Jurkat, Clone E6-1 (cell line): ENCODE data around the gene CLK3.
"Not testable (repeated sequence)": the region's sequence is repeated elsewhere in the genome, so short reads cannot be mapped to it uniquely, and the experiment has no call there.

Source experiments
- DNase-seq: peaks from one replicate; pipeline ENCODE4 v3.0.0-alpha.2; 2011; ENCODE audit warnings: low read depth, low spot score
- H3K4me3 ChIP-seq: 2 replicates; pipeline ENCODE4 v1.5.1; 2011; ENCODE audit warnings: mild to moderate bottlenecking, low read length, control low read depth, moderate library complexity

Gene CLK3

DNA sequence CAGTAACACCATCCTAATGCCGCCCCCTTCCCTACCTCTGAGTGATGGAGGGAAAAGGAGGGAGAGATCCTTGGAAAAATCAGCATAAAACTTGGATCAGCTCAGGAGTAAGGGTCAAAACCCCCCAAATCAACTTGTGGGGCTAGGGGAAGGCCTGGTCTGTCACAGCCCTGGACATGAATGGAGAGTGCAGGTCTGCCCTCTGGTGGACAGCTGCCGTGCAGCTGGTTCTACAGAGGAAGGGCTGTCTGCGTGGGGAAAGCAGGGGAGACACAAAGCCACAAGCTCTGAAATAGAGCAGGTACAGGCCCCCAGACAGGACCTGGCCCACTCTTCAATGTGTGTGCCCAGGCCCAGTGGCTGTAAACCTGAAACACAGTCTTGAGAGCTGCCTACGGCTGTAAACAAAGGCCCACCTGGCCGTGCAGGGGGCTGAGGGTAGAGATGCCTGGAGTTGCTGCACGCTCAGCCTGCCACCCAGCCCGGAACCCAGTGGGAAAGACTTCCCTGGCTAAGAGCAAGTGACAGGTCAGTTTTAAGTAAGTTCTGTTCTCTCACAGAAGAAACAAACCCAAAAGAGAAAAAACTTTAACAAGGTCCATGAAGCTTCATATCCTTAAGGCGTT, 16.4 kb downstream of the CLK3 start:
- H3K4me3 ChIP-seq: no peak overlapping the region
- DNase-seq: no peak

DNA sequence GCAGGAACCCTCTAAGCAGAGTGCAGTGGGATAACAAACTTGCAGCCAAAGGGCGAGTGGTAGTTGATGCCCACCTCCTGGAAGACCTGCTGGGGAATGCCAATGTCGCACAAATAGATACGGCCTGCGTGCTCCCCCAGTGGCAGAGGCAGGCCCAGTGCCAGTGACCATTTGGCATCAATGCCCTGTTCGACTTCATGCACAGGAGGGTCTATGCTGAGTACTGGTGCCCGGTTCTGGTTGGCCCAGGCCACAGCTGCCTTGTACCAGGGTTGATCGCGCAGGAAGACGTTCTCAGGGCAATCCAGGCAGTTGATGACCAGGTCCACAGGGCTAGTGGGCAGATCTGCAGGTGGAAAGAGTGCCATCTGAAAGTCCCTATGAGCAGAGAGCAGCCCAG, 17.0 kb downstream of the CLK3 start:
- no peak for DNase-seq

DNA sequence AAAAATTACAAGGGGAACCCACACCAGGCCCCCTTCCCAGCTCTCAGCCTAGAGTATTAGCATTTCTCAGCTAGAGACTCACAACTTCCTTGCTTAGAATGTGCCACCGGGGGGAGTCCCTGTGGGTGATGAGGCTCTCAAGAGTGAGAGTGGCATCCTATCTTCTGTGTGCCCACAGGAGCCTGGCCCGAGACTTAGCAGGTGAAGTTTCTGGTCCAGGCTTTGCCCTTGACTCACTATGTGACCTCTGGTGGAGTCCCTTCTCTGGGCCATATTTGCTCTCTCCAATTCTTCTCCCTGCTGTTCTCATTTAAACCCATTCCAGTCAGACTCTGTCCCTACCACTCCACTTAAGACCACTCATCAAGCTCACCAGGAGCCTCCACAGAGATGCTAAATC, 18.1 kb downstream of the CLK3 start:
- no peak overlapping the region for H3K4me3 ChIP-seq
- DNase-seq: no peak

More for the DNA sequence above, 17.0 kb downstream of the CLK3 start:
- H3K4me3 ChIP-seq: no peak overlapping the region

DNA sequence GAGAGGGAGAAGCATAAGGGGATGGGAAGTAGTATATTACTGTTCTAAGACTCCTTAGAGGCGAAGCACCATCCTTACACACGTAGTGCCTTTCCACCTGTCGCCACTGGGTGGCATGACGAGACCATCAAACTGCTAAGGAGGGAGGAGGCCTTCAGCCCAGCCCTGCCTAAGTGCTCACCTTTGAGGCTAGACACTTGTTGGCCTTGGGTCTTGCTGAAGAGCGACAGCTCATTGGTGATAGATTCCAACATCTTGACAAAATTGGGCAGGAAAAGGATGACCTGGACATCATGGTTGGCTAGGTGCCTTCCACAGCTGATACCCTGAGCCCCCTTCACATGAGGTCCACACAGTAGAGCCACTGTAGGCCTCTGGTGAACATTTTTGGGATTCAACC, 19.6 kb downstream of the CLK3 start:
- no peak overlapping the region for H3K4me3 ChIP-seq
- peak; percentile 71 for DNase-seq

DNA sequence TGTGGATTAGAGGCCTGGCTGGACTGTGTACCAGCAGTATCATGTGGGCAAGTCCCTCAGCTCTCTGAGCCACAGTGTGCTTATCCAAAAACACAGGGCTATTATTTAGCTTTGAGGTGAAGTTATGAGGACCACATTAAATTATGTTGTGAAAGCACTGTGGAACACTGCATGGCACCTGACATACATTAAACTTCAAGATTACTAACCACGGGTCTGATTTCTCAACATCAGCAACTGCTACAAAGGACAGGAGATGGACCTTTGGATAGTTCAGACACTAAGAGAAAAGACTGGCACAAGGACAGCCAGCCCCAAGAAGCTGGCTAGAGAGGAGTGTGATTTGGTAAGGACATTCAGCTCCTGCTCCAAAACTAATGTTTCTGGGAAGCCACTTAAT, 21.3 kb downstream of the CLK3 start:
- no peak for DNase-seq
- H3K4me3 ChIP-seq: no peak overlapping the region

DNA sequence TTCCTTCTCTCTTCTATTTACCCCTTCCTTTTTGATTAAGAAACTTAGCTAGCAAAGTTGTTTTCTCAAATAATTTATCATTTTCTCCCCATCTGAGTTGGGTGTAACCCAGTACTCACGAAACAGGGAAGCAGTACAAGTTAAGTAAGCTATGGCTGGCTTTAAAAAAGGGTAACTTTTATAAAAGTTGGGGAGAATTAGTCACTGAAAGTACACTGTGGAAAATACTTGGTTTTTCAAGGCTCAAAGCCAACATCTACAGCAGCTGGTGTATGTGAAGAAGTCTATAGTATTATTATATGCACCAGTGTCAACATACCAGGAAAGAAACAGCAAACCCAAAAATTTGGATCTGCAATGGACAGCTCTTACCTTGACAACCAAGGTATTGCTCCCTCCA, 25.5 kb downstream of the CLK3 start:
- no peak overlapping the region for H3K4me3 ChIP-seq
- no peak for DNase-seq

DNA sequence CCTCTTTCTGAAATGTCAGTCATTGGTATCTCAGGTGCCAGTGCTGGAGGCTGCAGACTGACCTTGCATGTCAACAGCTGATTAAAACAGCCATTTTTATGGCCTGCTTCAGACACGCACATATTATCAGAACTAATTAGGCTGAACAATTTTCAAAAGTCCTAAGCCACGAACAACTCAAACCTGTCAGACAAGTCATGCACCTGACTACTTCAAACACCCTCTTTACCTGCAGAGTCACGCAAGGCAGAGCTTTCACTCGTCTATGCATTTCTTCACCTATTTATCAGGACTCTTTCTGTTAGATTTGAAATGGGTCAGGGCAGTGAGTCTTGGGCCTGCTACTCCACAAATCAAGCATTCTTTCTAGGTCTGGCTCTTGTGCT, 26.7 kb downstream of the CLK3 start:
- no peak for DNase-seq
- H3K4me3 ChIP-seq: no peak overlapping the region

DNA sequence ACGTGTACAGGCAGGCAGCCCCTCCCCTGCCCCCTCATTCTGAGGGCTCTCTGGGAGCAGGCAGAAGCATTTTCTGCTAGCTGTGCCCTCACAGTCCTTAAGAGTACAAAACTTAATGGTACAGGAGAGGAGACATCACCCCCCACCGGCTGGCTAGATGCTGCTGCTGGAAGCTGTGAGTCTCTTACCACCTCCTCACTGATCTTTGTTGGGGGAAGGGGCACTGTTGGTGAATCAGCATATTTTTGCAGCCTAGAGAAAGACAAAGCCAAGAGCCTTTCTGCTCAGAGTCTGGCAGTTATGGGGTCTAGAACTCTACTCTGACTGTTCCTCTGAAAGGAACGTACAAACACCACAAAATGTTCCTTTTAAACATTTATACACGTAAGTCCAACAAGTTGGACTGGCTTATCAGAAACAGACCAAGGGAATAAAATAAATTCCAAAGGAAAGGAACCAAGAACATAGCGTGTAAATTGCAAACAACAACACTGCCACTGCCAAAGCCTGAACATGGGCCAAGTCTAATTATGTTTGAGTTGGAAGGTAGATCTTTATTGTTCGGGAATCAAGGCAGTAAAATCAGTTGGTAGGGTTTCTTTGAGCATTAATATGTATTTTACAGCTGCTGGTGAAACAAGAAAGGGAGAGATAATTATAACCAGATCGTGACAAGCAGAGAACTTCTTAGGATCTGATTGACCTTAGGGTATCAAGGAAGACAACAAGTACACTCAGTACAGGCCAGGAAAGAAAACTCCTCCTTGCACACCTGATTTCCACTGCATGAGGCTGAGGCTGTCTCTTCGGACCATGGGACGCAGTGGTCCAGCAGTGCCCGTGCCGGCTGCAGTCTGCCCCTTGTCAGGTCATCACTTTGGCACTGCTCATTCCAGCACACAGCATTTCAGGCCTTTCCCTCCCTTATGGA, 27.4 kb downstream of the CLK3 start:
- DNase-seq: no peak
- no peak overlapping the region for H3K4me3 ChIP-seq

DNA sequence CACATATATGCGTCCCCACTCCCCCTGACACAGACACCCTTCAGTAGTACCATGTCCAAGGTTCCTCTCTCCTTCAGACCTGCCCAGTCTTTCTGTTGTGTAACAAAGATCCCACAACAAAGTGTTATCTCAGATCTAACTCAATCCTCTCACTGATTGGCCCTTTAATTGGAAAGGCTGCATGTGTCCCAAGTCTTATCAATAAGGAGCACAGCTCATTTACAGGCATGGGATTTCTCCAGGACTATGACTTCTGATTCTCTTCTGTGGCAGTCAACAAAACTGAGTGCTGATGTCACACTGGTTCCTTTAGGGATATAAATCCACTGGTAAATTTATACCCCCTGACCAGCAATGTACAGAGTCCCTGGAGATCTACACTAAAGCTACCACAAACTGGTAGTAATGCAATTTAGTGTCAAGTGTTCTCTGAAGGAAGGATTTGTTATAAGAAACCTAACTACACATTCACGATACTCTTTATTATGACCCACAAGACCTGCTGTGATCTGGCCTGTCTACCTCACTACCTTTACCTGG, 28.1 kb downstream of the CLK3 start:
- no peak for DNase-seq

DNA sequence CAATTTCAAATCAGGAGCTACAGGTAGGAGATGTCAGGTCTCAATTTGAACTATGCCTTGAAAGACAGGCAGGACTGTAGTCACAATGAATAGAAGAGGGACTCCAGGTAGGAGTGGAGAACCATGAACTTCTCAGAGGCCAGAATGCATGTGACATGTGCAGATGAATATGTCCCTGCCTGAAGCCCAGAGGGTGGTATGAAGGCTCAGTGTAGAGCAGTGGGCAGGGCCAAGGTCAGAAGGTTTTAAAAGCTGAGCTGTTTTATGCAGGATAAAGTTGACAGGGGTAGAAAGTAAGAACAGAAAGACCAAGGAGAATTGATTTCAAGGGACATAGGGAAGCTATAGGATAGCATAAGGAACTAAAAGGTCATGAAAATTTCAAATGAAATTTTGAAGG, 30.8 kb downstream of the CLK3 start:
- no peak overlapping the region for H3K4me3 ChIP-seq
- DNase-seq: no peak

More for the DNA sequence above, 28.1 kb downstream of the CLK3 start:
- no peak overlapping the region for H3K4me3 ChIP-seq

DNA sequence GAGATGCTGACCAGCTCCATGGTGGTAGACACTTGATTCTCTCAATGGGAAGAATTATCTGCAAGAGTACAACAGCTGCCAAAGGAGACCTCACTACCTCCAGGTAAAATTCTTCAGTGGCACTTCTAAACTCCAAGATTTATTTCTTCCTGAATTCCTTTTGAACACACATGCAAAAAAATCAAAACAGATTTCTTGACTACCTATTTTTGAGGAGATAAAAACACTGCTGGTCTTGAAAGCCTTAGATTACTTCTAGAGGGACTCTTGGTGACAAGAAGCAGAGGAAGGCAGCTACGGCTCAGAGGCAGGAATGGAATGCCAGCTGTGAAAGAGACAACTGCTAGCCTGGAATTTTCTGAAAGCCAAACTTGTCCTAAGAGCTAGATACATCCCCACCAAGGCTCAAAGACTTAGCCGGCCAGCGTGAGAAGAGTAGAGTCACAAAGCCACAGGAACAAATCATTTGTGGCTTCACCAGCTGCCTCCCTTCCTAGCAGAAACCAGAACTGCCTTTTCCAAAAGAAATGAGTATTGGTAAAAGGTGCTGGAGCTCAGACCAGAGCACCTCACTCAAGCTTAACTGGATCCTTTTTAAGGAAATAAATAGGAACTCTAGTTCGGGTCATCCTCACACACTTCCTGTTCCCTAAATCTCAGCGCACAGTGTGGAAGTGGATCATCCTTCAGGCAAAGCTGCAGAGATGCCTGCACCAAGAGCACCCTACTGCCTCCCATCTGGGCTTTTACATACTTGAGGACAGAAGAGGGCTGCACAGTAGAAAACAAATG, 32.6 kb downstream of the CLK3 start:
- DNase-seq: no peak
- no peak overlapping the region for H3K4me3 ChIP-seq

DNA sequence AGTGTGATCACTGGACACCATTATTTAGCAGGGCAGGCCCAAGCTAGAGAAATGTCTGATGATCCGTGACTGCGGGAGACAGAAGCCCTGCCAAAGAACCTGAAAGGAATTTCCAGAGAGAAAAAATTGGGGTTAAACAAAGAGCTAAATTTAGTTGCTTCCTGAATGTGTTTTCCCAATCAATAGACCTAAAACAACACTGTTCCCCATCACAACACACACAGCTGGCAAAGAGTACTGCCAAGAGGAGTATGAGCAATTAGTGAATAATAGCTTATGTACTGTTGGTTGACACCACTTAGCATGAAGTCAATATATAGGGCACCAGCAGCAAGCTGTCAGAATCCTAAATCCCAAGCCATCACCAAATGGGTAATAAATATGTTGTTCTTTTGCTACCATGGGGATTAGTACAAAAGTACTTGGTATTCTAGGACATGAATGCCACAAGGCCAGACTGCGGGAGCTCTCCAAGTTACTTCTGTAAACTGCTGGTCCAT, 35.7 kb downstream of the CLK3 start:
- DNase-seq: no peak

DNA sequence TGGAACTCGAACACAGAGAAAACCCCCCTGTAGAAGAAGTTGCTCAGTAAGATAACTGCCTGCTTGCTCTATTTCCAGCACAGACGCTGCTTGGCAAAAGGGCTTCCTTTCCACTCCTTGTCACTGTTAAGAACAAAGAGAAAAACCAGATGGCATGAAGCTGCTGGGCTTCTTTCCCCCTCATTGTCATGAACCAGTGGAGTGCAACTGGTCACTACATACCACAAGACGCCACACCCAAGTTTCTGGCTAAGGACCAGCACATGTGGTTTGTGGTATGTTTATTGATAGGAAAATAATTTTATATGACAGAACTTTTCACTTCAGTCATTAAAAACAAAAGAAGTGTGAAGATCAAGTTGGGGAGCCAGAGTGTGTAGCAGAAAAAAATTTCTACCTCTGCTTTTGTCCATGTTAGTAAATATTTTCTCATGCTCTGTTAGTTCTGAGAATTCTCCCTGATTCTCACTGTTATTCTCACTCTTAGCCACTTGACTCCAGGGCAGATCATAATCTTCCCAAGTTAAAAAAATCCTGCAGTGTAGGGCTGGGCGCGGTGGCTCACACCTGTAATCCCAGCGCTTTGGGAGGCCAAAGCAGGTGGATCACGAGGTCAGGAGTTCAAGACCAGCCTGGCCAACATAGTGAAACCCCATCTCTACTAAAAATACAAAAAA, 37.9 kb downstream of the CLK3 start:
- no peak overlapping the region for H3K4me3 ChIP-seq
- peak; percentile 37 for DNase-seq

More for the DNA sequence above, 35.7 kb downstream of the CLK3 start:
- H3K4me3 ChIP-seq: no peak overlapping the region

DNA sequence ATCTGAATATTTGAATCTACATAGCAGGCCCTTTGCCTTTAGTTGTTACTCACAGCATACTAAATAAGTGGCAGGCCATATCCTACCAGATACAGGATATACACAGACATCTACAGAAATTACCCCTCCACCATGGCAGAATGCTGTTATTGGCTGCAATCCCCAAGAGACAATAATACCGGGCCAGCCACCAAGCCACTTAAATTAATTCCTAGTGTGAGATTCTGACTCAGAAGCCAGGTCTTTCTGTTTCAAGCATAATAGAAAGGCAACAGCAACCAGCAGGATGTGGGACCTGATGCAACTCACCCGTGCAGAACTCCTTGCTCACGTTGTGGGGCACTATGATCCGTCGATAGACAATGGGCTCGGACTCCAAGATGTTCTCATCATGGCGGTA, 39.8 kb downstream of the CLK3 start:
- H3K4me3 ChIP-seq: no peak overlapping the region
- DNase-seq: peak; percentile 77

DNA sequence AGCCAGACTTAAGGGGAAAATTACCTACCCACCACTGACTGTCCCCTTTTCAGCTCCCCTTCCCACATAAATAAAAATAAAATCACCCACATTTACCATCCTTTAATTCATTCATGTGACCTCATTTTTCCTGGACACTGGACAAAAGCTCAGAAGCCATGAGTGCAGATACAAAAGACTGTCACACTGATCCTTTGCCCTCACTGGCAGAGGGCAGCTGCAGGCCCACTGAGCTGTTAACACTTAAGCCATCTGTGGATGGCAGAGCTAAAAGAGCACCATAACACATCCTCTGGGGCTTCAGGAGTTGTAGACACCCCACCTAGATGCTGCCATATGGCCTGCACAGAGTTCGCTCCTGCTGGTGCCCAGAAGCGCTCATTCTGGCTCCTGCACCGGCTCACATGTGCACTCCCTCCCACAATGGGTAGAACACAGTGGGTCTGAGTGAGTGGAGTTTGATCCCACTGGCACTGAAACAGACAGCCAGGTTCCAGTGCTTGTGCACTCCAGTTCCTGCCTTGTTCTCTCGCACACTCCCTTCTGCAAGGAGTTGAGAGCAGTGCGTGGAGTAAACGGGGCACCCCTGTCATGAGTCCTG, 41.4 kb downstream of the CLK3 start:
- DNase-seq: no peak
- H3K4me3 ChIP-seq: no peak overlapping the region

DNA sequence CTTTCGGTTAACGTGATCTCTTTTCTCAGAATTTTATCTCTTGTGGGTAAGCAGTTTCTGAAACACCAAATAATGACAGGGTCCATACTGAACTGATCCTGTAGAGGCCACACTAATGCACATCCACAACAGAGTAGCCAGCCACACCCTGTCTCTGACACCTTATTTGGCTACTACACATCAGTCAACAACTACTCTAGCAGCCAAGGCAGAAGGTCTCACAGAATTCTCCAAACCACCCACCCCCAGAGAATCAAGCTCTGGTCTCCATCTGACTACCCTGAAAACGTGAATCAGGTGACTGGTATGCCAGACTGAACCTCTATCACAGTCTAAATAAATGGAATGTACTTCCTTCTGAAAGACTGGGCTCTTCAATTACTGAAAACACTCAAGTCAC, 42.2 kb downstream of the CLK3 start:
- H3K4me3 ChIP-seq: no peak overlapping the region
- DNase-seq: no peak

DNA sequence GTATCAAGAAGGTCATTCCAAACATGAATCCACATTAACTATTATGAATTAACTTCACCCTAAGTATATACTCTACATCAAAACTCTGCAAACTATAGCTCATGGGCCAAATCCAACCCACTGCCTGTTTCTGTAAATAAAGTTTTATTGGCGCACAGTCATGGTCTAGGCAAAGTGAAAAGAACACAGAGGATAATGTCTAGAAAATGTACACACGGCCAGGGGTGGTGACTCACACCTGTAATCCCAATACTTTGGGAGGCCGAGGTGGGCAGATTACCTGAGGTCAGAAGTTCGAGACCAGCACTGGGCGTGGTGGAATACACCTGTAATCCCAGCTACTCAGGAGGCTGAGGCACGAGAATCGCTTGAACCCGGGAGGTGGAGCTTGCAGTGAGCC, 45.6 kb downstream of the CLK3 start:
- DNase-seq, H3K4me3 ChIP-seq: not testable (repeated sequence)

DNA sequence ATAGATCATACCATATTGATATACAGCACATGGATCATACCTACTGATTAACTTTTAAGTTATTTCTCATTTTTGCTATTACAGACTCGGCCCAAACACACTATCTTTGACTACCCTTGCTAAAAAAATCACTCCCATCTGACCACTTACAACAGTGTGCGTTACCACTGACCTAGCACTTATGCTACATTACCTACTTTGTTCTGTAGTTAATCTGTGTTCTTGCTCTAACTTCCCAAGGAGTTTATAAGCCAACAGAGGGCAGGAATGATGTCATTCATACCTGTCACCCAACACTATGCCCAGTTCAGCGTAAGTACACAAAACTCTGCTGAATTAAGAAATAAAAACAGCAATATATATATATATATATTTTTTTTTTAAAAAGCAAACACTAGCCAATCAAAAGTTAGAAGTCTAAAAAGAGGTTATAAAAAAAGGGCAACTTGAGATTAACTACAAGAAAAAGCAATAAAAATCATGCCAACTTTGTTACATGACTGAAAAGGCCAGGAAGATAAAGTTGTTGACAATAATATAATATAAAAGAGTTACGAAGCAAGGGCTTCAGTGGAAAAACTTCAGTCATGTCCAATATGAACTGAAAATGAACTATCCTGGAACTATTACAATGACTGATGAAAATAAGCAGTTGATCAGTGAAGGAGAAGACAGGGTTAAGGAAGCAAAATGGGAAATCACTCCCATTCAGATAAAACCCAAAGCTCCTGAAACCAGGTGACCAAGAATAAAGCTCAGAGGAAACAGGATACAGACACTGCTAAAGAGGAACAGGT, 46.6 kb downstream of the CLK3 start:
- no peak for DNase-seq
- H3K4me3 ChIP-seq: no peak overlapping the region
